Measurements from ENCODE around the gene FIBP. TPM values are rescaled to one million over a fixed set of nuclear protein-coding genes. Genes with fewer than 3 reads are reported as not detected.

FIBP gene
- total and polyA plus RNA-seq, 10 of the 15 experiments (the other 5 are each of a cell fraction or from before 2014, with no cell fraction given): 65.1 to 182 (median 94.6) TPM

DNA sequence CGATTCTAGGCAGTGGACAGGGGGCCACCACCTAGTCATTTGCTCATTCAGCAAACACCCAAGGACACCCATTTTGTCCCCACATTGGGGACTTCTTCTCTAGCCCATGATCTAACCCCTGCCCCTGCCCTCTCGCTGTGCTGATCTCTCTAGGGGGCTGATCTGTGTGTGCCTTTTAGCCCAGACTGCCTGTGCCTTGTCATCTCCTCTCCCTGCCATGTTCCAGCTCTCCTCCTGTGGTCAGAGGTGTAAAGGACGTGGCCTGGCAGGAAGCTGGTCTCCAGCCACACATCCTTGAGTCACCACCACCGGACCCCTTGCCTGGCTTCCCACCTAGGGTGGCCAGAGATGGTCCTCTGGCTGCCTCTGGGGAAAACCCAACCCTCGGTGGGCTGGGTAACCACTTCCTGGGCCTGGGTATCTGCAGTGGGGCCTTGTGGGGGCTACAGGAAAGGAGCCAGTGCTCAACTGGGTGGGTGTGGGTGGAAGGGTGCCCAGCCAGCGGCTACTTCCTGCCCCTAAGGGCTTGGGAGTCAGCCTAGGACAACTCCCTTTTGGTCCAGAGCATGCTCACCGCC lies 7.3 kb downstream of the FIBP start:
- H3K4me3 ChIP-seq: no peak overlapping the region
- DNase-seq (ENCODE audit: low read depth, low spot score): no peak
- TF ChIP-seq POLR2A (IDR thresholded peaks at IDR 0.05; ENCODE audit: low read depth, low read length): peak; percentile 43
- TF ChIP-seq, protein P1, sequence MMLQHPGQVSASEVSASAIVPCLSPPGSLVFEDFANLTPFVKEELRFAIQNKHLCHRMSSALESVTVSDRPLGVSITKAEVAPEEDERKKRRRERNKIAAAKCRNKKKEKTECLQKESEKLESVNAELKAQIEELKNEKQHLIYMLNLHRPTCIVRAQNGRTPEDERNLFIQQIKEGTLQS (IDR thresholded peaks at IDR 0.05; ENCODE audit: borderline replicate concordance, extremely low read depth, low read depth, low read length): no peak

DNA sequence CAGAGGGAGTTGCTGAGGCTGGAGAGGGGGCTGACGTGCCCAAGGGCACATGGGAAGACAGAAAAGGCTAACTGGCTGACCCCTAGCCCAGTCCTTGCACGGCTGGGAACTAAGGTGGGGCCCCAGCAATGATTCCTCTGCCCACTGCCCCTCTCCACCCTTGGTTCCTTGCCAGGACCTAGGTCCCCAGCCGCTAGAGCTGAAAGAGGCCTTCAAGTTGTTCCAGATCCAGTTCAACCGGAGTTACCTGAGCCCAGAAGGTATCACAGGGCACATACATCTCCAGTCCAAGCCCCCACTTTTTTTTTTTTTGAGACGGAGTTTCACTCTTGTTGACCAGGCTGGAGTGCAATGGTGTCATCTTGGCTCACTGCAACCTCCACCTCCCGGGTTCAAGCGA lies 8.2 kb downstream of the FIBP start:
- ChIA-PET POLR2A (interaction anchor here (0.7 to 2.6 kb wide), 2 partner anchors 11 to 97 kb away, joined by 3 to 8 read pairs; partner anchors contain the start of gene CCDC85B), CTCF (interaction anchor here (1.7 kb wide), 1 partner anchor 20 kb away, joined by 9 read pairs; the partner anchor contains the start of gene MUS81), RAD21 (ENCODE audit: unreplicated experiment) (no interaction called here), SMC1A (ENCODE audit: uncharacterized antibody, unreplicated experiment) (no interaction called here)
- peaks cover 9 to 14% of the 10 kb centered on the region in 2 experiments; a peak in 3 of 4 replicates for H3K36me3 ChIP-seq (ENCODE audit: control insufficient read depth in 2 of 2, insufficient read depth in 2 of 2, low read length in 1 of 2)
- H3K4me1 ChIP-seq (ENCODE audit: control insufficient read depth, insufficient read depth, low read length): peaks cover 9% of the 10 kb centered on the region
- H3K9ac ChIP-seq (ENCODE audit: control insufficient read depth, insufficient read depth, low read length): no peak overlapping the region
- no peak overlapping the region for H3K4me2 ChIP-seq (ENCODE audit: control insufficient read depth, insufficient read depth)
- H3K27me3 ChIP-seq (replicated peaks in 1 of 2; ENCODE audit: control insufficient read depth in 2 of 2, insufficient read depth in 2 of 2, low read length in 1 of 2): no peaks in the 10 kb centered on the region
- H2AFZ ChIP-seq (ENCODE audit: control insufficient read depth, low read depth, low read length): no peak overlapping the region
- intact Hi-C loops (cut with micrococcal nuclease; ENCODE audit: unreplicated experiment) (no loop called here), in situ Hi-C loops (cut with MboI) (loop anchor here (5.0 kb wide), 1 partner anchor 107 kb away; no protein-coding TSS in a partner anchor)
- H3K9me3 ChIP-seq (replicated peaks; ENCODE audit: control insufficient read depth, insufficient read depth, low read length): no peaks in the 10 kb centered on the region
- TF ChIP-seq ZSCAN29 (IDR thresholded peaks at IDR 0.05) (no peak), HDGF (IDR thresholded peaks at IDR 0.05) (no peak), CBFB (IDR thresholded peaks at IDR 0.05; ENCODE audit: low read depth) (no peak), RFX5 (IDR thresholded peaks at IDR 0.05; ENCODE audit: low read depth, low read length) (no peak), SUPT20H (IDR thresholded peaks at IDR 0.05; ENCODE audit: borderline replicate concordance, control insufficient read depth, low read depth, low read length) (no peak), HCFC1 (IDR thresholded peaks at IDR 0.05; ENCODE audit: low read length) (no peak)
- TF ChIP-seq, protein P2, sequence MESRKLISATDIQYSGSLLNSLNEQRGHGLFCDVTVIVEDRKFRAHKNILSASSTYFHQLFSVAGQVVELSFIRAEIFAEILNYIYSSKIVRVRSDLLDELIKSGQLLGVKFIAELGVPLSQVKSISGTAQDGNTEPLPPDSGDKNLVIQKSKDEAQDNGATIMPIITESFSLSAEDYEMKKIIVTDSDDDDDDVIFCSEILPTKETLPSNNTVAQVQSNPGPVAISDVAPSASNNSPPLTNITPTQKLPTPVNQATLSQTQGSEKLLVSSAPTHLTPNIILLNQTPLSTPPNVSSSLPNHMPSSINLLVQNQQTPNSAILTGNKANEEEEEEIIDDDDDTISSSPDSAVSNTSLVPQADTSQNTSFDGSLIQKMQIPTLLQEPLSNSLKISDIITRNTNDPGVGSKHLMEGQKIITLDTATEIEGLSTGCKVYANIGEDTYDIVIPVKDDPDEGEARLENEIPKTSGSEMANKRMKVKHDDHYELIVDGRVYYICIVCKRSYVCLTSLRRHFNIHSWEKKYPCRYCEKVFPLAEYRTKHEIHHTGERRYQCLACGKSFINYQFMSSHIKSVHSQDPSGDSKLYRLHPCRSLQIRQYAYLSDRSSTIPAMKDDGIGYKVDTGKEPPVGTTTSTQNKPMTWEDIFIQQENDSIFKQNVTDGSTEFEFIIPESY (IDR thresholded peaks at IDR 0.05): no peak
- 79% methylated on average over 7 of the region's 7 CpGs for WGBS (ENCODE audit: insufficient coverage, insufficient replicate concordance, low lambda C conversion rate, missing lambda C conversion rate)
- H4K20me1 ChIP-seq (ENCODE audit: control insufficient read depth, insufficient read depth): no peaks in the 10 kb centered on the region
- H3K4me3 ChIP-seq: no peak overlapping the region
- ATAC-seq (no peak), FAIRE-seq (no peak), DNase-seq (ENCODE audit: low read depth, low spot score) (no peak)
- no TSS peak for BruUV-seq (replicated peaks)
- H3K27ac ChIP-seq (ENCODE audit: control insufficient read depth, insufficient read depth): no peak overlapping the region
- H3K79me2 ChIP-seq (ENCODE audit: control insufficient read depth, insufficient read depth, low read length): peaks cover 3% of the 10 kb centered on the region

More for the DNA sequence above, 7.3 kb downstream of the FIBP start:
- Histone ChIP-seq H3K9ac (ENCODE audit: control insufficient read depth, insufficient read depth, low read length) (no peak overlapping the region; the same call in 1 of the 2 replicates), H3K9me3 (replicated peaks; ENCODE audit: control insufficient read depth, insufficient read depth, low read length) (no peaks in the 10 kb centered on the region), H4K20me1 (ENCODE audit: control insufficient read depth, insufficient read depth) (no peaks in the 10 kb centered on the region), H3K27ac (ENCODE audit: control insufficient read depth, insufficient read depth) (peak overlapping the region; percentile 4; the same call in 1 of the 2 replicates), H3K27me3 (replicated peaks in 1 of 2; ENCODE audit: control insufficient read depth in 2 of 2, insufficient read depth in 2 of 2, low read length in 1 of 2) (no peaks in the 10 kb centered on the region), H3K79me2 (ENCODE audit: control insufficient read depth, insufficient read depth, low read length) (peaks cover 4% of the 10 kb centered on the region), H3K4me2 (ENCODE audit: control insufficient read depth, insufficient read depth) (no peak overlapping the region), H3K4me1 (ENCODE audit: control insufficient read depth, insufficient read depth, low read length) (peaks cover 12% of the 10 kb centered on the region), H2AFZ (ENCODE audit: control insufficient read depth, low read depth, low read length) (no peak overlapping the region), H3K36me3 (ENCODE audit: control insufficient read depth in 2 of 2, insufficient read depth in 2 of 2, low read length in 1 of 2) (peaks cover 12 to 20% of the 10 kb centered on the region in 2 experiments; a peak in 3 of 4 replicates)
- BruUV-seq (replicated peaks): no TSS peak
- WGBS (ENCODE audit: insufficient coverage, insufficient replicate concordance, low lambda C conversion rate, missing lambda C conversion rate): 40% methylated on average over 7 of the region's 7 CpGs
- RAD21 ChIA-PET (ENCODE audit: unreplicated experiment): no interaction called here
- intact Hi-C loops (cut with micrococcal nuclease; ENCODE audit: unreplicated experiment): no loop called here
- SMC1A ChIA-PET (ENCODE audit: uncharacterized antibody, unreplicated experiment): no interaction called here
- POLR2A ChIA-PET: interaction anchor here (0.7 to 2.6 kb wide), 3 partner anchors 10 to 98 kb away, joined by 3 to 8 read pairs (median 3); partner anchors contain the start of gene CCDC85B
- in situ Hi-C loops (cut with MboI): loop anchor here (5.0 kb wide), 1 partner anchor 106 kb away; no protein-coding TSS in a partner anchor
- ATAC-seq (no peak; the same call in 2 of the 3 replicates), FAIRE-seq (no peak)
- CTCF ChIA-PET: interaction anchor here (1.0 to 11.0 kb wide), 4 partner anchors 9 to 110 kb away, joined by 4 to 167 read pairs (median 5); partner anchors contain the start of gene CCDC85B

All from GM12878 (cell line).